GM10847 (cell line): ENCODE measurements around the gene TMEM151A.

Experiments used
- POLR2A ChIP-seq: IDR thresholded peaks from 2 replicates; pipeline ENCODE4 v1.6.1; 2011; ENCODE audit not compliant: insufficient read length; ENCODE audit errors: extremely low read depth

TMEM151A gene

DNA sequence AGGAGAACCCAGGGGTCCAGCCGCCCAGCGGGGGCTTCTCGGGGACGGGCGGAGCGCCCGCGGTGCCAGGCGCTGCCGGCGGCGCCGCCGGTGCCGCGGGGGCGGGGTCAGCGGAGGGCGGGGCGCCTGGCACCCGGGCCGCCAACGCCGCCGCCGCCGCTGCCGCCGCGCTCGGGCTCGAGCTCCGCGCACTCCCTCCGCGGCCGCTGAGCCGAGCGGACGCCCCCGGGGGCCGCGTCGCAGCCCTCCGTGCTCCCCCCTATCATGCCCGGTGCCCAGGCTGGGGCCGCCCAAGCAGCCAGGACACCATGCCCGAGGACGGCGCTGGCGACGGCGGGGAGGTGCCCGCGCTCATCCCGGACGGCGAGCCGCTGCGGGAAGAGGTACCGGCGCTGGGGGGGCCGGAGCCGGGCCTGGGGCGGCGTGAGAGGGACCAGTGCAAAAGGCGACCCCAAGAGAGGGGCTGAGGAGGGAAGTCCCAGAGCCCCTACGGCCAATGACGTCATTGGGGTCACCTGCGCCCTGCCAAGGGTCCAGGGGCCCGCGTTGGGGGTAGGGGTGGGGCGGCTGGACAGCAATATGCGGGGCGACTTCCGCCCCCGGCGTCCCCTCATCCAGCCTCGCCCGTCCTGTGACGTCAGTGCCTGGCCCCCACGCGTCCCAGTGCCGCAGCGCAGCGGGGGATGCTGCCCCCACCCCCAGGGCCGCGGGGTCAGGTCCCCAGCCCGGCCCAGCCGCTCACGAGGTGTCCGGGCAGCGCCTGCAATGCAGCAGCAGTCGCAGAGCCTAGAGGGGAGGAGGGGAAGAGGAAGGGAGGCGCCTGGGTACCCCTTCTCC is at the start of gene TMEM151A:
Gene TMEM151A (plus strand): TSS at position 189 of the 837 bp plus-strand sequence. CDS start 120 bp downstream, at position 309.
- TF ChIP-seq POLR2A = no peak

DNA sequence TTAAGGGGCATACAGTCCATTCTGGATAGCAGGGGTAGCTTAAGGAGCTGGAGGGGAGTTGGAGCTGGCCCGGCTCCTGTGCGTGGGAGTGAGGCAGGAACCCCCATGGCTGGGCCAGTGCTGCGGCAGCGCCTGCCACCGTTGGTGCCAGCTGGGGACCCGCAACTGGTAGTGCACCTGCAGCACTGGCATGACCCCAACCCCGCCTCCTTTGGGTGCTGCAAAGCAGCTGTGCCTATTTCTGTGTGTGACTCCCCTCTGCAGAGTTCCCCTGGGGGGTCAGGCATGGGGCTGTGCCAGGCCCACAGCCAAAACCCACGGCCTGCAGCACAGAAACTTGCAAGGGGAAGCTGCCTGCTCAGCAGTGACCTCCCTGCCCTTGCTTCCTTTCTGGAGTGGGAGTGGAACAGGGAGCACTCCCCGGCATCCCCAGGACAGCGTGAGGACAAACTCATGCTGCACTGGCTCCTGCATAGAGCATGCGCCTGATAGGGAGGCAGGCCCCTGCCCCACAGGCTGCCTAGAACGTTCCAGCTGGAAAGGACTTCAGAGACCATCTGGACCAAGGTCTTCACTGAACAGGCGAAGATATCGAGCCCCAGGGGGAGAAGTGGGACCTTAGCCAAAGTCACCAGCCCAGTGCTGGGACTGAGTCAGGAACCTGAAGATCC is 49.5 kb upstream of the TMEM151A start:
- TF ChIP-seq POLR2A = no peak

DNA sequence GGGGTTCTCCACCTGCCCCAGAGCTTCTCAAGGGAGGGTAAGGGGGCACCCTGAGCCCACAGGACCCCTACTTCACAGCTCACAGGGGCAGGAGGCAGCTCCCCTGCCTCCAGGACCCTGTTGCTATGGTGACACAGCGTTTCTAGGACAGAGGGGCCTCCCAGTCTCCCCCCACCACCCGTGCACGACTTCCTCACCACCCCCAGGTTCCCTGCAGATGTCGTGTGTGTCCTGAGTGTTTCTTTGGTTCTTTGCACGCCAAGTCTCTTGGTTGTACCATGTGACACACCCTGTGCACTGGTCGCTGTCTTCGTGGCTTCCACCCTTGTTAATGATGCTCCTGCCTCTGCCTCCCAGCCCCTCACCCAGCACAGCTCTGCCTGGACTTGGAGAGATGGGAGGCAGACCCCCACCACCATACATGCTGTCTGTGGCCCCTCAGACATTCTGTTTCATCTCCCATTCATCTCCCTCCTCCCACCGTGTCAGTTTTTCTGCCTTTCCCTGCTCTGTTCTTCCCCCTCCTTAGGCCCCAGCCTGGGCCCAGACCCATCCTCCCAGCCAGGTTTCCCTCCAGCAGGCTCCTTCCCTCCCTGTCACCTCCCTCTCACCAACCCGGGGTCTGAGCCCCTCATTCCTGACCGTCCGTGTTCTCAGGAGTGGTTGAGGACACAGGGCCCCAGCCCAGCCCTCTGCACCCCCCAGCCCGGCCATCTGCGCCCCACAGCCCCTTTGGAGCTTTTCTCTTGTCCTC is 47.7 kb upstream of the TMEM151A start:
- no peak for TF ChIP-seq POLR2A

DNA sequence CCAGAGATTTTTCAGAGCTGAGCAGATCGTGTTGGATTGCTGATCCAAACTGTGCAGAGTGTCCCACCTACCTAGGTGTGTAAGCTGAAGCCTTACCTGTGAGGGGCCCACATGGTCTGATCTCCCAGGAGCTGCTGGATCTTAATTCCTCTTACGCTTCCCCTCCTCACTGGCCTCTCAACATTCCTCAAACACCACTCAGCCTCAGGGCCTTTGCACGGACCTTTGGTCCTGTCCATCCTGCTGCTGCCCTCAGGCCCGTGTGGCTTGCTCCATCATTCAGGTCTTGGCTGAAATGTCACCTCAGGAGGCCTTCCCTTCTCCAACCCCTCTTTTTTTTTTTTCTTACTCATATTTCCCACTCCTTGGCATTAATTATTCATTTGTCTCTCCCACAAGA is 44.4 kb upstream of the TMEM151A start:
- no peak for TF ChIP-seq POLR2A

DNA sequence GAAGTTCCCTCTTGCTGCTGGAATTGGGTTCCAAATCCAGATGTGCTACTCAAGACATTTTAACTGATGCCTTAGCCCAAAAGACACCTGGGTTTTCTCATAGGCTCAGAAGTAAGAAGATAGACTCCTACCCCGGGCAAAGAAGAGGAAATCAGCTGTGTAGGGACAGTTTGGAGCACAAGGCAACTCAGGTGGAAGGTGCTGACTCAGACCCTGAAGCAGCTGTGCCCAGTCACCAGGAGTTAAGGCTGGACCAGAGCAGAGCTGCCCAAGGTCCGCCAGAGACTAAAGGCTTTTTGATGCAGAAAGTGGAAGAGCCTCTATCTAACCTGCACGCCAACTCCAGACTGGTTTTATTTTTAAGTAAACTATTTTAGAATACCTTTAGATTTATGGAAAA is 43.9 kb upstream of the TMEM151A start:
- TF ChIP-seq POLR2A = no peak

DNA sequence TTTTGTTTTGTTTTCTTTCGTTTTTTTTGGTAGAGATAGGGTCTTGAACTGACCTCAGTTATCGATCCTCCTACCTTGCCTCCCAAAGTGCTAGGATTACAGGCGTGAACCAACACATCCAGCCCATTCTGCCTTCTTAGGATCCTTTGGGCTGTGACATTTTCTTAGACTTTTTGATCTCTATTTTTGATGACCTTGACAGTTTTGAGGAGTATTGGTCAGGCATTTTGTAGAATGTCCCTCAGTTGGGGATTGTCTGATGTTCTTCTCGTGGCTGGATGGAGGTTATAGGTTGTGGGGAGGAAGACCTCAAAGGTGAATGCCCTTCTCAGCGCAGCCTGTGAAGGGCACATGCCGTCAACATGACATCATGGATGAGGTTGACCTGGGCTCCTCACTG is 42.8 kb upstream of the TMEM151A start:
- TF ChIP-seq POLR2A = no peak

DNA sequence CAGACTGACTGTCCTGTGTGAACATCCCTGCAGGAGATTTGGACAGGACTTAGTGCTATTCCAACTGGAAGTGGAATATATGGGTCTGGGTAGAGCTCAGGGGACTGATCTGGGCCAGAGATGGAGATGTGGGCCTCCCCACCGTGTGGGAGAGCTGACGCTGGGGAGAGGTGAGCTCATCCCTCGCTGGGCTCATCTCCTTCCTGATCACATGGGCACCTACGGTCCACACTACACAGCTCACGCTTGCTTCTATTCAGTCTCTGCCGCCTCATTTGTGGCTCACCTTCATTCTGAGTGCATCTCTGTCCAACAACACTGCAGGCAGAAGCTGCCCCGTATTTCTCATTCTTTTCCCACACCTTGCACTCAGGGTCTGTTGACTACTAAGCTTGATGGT is 39.9 kb upstream of the TMEM151A start:
- TF ChIP-seq POLR2A = no peak

DNA sequence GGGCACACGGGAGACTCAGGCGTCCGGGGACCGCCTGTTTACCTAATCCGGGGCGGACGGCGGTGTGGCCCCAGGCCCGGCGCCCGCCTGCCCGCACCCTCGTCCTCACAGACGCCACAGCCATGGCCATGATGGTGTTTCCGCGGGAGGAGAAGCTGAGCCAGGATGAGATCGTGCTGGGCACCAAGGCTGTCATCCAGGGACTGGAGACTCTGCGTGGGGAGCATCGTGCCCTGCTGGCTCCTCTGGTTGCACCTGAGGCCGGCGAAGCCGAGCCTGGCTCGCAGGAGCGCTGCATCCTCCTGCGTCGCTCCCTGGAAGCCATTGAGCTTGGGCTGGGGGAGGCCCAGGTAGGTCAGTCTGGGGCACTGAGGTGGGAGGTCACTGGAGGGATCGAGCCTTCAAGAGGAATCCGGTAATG is 33.2 kb upstream of the TMEM151A start:
- TF ChIP-seq POLR2A = no peak

DNA sequence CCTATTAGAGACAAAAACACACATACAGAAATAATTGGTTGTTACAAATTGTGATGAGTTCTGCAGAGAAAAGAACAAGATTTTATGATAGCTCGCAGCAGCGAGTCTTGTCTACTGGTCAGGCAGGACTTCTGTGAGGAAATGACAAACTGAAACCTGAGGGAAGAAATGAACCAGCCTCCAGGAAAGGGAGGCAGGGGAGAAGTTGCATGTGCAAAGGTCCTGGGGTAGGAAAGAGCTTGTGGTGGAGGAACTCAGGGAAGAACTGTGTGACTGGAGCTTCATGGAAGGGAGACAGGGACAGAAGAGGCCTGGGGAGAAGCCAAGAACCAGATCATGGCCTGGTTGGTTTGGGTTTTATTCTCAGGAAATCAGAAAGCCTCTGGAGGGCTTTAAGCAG is 32.5 kb upstream of the TMEM151A start:
- TF ChIP-seq POLR2A = no peak

DNA sequence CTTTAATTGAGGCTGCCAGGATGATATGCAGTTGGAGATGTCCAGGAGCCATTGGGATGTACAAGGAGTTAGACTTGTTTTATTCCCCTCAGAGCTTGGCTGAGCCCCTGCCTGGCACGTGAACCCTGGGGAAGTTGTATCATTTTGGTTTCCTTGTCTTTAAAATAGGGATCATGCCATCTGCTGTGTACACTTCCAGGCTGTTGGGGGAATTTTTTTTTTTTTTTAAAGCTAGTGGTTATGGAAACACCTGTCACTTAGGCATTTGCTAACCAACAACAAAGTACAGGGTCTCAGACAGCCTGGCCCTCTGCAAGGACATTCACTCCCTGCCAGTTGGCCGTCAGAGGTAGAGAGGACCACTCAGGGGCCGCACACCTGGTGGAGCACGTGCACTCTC is 31.7 kb upstream of the TMEM151A start:
- TF ChIP-seq POLR2A = no peak

DNA sequence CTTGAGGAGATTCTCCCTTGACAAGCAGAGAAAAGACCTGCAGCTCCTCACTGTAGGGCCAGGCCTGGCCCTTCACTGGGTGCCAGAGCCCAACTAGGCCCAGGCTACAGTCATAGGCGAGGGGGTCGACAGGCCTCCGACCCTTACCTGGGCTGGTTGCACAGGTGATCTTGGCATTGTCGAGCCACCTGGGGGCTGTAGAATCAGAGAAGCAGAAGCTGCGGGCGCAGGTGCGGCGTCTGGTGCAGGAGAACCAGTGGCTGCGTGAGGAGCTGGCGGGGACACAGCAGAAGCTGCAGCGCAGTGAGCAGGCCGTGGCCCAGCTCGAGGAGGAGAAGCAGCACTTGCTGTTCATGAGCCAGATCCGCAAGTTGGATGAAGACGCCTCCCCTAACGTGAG is 30.1 kb upstream of the TMEM151A start:
- TF ChIP-seq POLR2A = no peak

DNA sequence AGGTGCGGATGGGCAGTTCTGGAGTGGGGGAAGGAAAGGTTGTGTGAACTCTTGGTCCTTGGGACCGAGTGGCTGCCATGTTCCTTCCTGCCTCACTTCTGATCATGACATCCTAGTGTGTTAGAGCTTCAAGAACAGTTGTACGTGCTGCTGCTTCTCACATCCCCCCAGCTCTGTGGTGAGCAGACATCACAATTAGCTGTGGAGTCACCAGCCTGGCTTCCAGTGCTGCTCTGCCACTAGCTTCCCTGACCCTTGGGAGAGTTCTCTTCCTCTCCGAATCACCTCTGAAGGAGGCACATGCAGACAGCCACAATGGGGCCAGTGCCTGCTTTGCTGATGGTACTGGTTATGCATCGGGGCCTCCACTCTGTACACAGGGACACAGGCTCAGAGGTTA is 29.5 kb upstream of the TMEM151A start:
- TF ChIP-seq POLR2A = no peak

DNA sequence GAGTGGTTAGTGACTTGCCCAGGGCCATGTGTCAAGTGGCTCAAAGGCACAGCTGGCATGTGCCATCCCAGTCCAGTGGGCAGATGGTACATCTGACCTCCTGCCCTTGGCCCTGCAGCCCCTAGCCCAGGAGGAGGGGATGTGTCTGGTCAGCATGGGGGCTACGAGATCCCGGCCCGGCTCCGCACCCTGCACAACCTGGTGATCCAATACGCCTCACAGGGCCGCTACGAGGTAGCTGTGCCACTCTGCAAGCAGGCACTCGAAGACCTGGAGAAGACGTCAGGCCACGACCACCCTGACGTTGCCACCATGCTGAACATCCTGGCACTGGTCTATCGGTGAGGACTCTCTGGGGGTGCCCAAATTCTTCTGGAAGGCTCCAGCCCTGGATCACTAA is 29.0 kb upstream of the TMEM151A start:
- TF ChIP-seq POLR2A = no peak

DNA sequence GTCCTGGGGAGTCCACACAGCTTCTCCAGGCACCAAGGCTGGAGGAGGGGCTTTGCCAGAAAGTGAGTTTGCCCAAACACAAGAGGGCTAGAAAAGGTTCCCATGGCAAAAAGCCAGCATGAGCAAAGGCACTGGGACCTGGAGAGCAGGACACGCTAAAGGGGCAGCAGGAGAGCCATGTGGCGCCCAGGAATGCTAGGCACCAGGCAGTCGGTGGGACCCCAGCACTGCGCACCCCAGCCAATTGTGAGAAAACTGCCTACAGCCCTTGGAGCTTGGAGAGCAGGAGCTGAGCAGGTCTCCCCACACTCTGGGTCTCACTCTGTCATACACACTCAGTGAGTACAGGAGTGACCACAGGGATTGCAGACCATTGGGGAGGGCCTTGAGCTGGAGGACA is 28.5 kb upstream of the TMEM151A start:
- no peak for TF ChIP-seq POLR2A

DNA sequence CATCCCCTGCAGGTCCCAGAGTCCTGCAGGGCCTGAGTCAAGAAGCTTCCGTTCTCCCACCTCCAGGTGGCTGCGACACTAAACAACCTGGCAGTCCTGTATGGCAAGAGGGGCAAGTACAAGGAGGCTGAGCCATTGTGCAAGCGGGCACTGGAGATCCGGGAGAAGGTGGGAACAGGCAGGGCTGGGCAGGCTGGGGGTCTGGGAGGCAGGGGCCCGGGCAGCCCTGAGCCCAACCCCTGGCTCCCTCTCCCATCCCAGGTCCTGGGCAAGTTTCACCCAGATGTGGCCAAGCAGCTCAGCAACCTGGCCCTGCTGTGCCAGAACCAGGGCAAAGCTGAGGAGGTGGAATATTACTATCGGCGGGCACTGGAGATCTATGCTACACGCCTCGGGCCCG is 27.9 kb upstream of the TMEM151A start:
- no peak for TF ChIP-seq POLR2A

DNA sequence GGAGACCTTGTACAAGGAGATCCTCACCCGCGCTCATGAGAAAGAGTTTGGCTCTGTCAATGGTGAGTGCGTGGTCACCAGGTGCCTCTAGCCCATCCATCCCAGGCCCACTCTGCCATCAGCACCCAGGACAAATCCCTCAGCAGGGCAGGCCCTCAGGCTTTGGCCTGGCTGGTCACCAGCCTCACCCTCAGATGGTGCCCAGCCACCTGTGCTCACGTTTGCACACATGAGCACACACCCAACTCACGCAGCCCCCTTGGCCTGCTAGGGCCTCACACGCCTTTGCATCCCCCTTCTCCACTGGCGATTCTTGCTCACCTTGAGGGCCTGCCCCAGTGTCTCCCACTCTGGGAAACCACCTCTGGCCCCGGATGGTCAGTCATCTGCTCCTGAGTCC is 27.3 kb upstream of the TMEM151A start:
- no peak for TF ChIP-seq POLR2A
